Common myeloid progenitor, CD34-positive (primary cell): ENCODE results near the gene ARF1.

Experiments used
- CTCF ChIA-PET: fragments of 350-600 bp; sonication (Branson Sonifier 250); formaldehyde crosslinking; loops from one replicate; lab custom pipeline; 2021; ENCODE audit warnings: antibody characterized with exemption; lab: Charles Lee
- POLR2A ChIA-PET: fragments of 350-600 bp; sonication (Branson Sonifier 250); formaldehyde crosslinking; loops from one replicate; lab custom pipeline; 2021; ENCODE audit warnings: antibody characterized with exemption; lab: Charles Lee
- DNase-seq, 3 donors: peaks; one replicate each; pipeline versions ENCODE4 v3.0.0 to v3.0.0-alpha.2; 2013
- H3K27ac ChIP-seq, 2 experiments: 1 replicate in 1 of 2; 2 replicates in 1 of 2; pipeline ENCODE4 v1.7.0; 2013; ENCODE audit warnings: inconsistent platforms in 2 of 2, low read length in 2 of 2, mild to moderate bottlenecking in 2 of 2, low read depth in 1 of 2, moderate library complexity in 1 of 2; ENCODE audit not compliant: severe bottlenecking in 2 of 2, insufficient read depth in 1 of 2, poor library complexity in 1 of 2
- H3K27me3 ChIP-seq, 5 experiments: replicated peaks in 2 of 5; 1 replicate in 3 of 5; 2 replicates in 2 of 5; pipeline versions ENCODE4 v1.6.1 to v1.7.0; 2013; ENCODE audit warnings: low read length in 4 of 5, mild to moderate bottlenecking in 2 of 5, moderate library complexity in 2 of 5, inconsistent platforms in 1 of 5; ENCODE audit not compliant: insufficient read depth in 5 of 5, control insufficient read depth in 4 of 5
- H3K36me3 ChIP-seq, 4 experiments: 1 replicate in 2 of 4; 2 replicates in 2 of 4; pipeline versions ENCODE4 v1.6.1 to v1.7.0; 2013; ENCODE audit warnings: low read length in 3 of 4, control low read depth in 1 of 4, mild to moderate bottlenecking in 1 of 4; ENCODE audit not compliant: control insufficient read depth in 4 of 4, insufficient read depth in 4 of 4
- H3K4me1 ChIP-seq, 4 experiments: 1 replicate in 3 of 4; 2 replicates in 1 of 4; pipeline versions ENCODE4 v1.6.1 to v1.7.1; 2013; ENCODE audit warnings: low read length in 3 of 4, mild to moderate bottlenecking in 3 of 4, control low read depth in 1 of 4, inconsistent platforms in 1 of 4, moderate library complexity in 1 of 4; ENCODE audit not compliant: control insufficient read depth in 4 of 4, insufficient read depth in 4 of 4; ENCODE audit errors: control extremely low read depth in 1 of 4
- H3K4me3 ChIP-seq, 7 experiments: 1 replicate in 4 of 7; 2 replicates in 3 of 7; pipeline versions ENCODE4 v1.5.1 to v1.7.0; 2013; ENCODE audit warnings: mild to moderate bottlenecking in 7 of 7, low read length in 6 of 7, moderate library complexity in 6 of 7, inconsistent platforms in 2 of 7, low read depth in 2 of 7, control low read depth in 1 of 7; ENCODE audit not compliant: insufficient read depth in 4 of 7, control insufficient read depth in 1 of 7; ENCODE audit errors: extremely low read depth in 1 of 7
- H3K9me3 ChIP-seq, 5 experiments: 1 replicate in 4 of 5; 2 replicates in 1 of 5; pipeline versions ENCODE4 v1.6.1 to v1.7.1; 2013; ENCODE audit warnings: low read length in 4 of 5, mild to moderate bottlenecking in 2 of 5, inconsistent platforms in 1 of 5, low read depth in 1 of 5, moderate library complexity in 1 of 5; ENCODE audit not compliant: control insufficient read depth in 4 of 5, insufficient read depth in 2 of 5; ENCODE audit errors: control extremely low read depth in 1 of 5
- WGBS: methylation state at CpG from one replicate; pipeline ENCODE4 v1.1.5; 2013; ENCODE audit not compliant: insufficient coverage; 5-methylcytosine and 5-hydroxymethylcytosine counted together

ARF1 gene

GRCh38 chr1:228084325-228084724 lies 1.8 kb downstream of the ARF1 start:
- peaks cover 0 to 41% (median 8%) of the 10 kb centered on the region in 4 experiments for H3K36me3 ChIP-seq
- peak in 2 of 3 donors; percentile 68 to 74 for DNase-seq
- CTCF ChIA-PET = interaction anchor here (1.3 to 2.2 kb wide), 3 partner anchors 9 to 22 kb away, joined by 3 to 9 read pairs (median 3); no protein-coding TSS in a partner anchor
- H3K4me1 ChIP-seq = peaks cover 32 to 73% (median 70%) of the 10 kb centered on the region in 4 experiments
- 39% methylated on average over 3 of the region's 3 CpGs for WGBS
- no peaks in the 10 kb centered on the region for H3K27me3 ChIP-seq
- H3K4me3 ChIP-seq = peak overlapping the region in 6 of 7 experiments; percentile 87 to 96 (median 95)
- H3K9me3 ChIP-seq = no peaks in the 10 kb centered on the region
- peak overlapping the region in 1 of 2 experiments; percentile 96 for H3K27ac ChIP-seq
- POLR2A ChIA-PET = interaction anchor here (1.0 kb wide), 2 partner anchors 21 to 81 kb away, joined by 3 read pairs; partner anchors contain the start of gene IBA57

- no peaks in the 10 kb centered on the region for H3K9me3 ChIP-seq
- H3K4me1 ChIP-seq = peaks cover 32 to 78% (median 74%) of the 10 kb centered on the region in 4 experiments
- ChIA-PET CTCF (interaction anchor here (2.2 kb wide), 1 partner anchor 15 kb away, joined by 9 read pairs; no protein-coding TSS in a partner anchor), POLR2A (interaction anchor here (1.0 to 1.1 kb wide), 2 partner anchors 17 to 20 kb away, joined by 3 read pairs; no protein-coding TSS in a partner anchor)
- DNase-seq = no peak
- whole genome bisulfite sequencing = 83% methylated on average over 2 of the region's 5 CpGs
- peak overlapping the region in 6 of 7 experiments; percentile 11 to 96 (median 91) for H3K4me3 ChIP-seq
- peaks cover 0 to 41% (median 8%) of the 10 kb centered on the region in 4 experiments for H3K36me3 ChIP-seq
- H3K27me3 ChIP-seq = no peaks in the 10 kb centered on the region
- H3K27ac ChIP-seq = peak overlapping the region in 1 of 2 experiments; percentile 44
Measured at GRCh38 chr1:228084797-228085196, 2.3 kb downstream of the ARF1 start.

DNA sequence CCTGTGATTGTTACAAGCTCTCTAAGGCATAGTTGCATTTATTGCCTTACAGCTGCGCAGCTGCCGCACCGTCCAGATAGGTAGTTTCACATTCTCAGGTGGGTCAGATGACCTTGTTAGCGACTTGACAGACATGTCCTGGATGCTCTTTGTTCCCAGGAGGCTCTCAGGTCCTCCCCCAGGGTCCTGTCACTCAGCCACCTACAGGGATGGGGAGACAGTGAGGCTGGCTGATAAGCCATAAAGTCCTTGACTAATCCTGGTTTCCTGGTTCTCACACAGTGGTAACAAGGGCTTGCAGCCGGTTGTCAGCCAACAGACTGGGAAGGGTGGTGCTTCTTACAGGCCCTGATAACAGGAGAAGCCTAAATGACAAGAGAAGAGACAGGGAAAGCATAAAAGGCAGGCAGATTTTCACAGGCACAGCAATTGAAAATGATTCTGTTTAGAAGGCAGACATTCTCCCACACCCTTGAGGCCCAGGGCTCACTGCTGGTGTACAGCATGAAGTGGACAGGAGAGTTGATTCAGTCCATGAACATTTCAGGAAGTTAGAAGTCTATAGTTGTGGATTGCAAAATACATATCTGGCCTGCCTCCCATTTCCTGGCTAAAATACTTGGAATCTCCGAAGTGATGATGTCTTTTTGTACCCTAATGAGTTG lies 2.9 kb downstream of the ARF1 start:
- DNase-seq = no peak
- Histone ChIP-seq H3K9me3 (no peaks in the 10 kb centered on the region), H3K4me3 (peak overlapping the region in 4 of 7 experiments; percentile 4 to 96 (median 70)), H3K27ac (peak overlapping the region; percentile 20 to 44), H3K36me3 (peaks cover 0 to 47% (median 9%) of the 10 kb centered on the region in 4 experiments), H3K4me1 (peaks cover 32 to 84% (median 81%) of the 10 kb centered on the region in 4 experiments), H3K27me3 (no peaks in the 10 kb centered on the region)
- ChIA-PET CTCF (interaction anchor here (1.5 to 2.2 kb wide), 2 partner anchors 14 kb away, joined by 3 to 9 read pairs; no protein-coding TSS in a partner anchor), POLR2A (interaction anchor here (1.1 kb wide), 1 partner anchor 17 kb away, joined by 3 read pairs; no protein-coding TSS in a partner anchor)
- 34% methylated on average over 2 of the region's 6 CpGs for WGBS

GRCh38 chr1:228087771-228088251 lies 5.3 kb downstream of the ARF1 start:
- H3K27ac ChIP-seq = peak overlapping the region in 1 of 2 experiments; percentile 56
- POLR2A ChIA-PET = interaction anchor here (0.6 to 1.5 kb wide), 2 partner anchors 12 to 1086 kb away, joined by 3 to 4 read pairs; no protein-coding TSS in a partner anchor

GRCh38 chr1:228088586-228089498 lies 6.3 kb downstream of the ARF1 start:
- peak overlapping the region in 4 of 7 experiments; percentile 20 to 57 (median 38) for H3K4me3 ChIP-seq
- 78% methylated on average over 17 of the region's 21 CpGs for WGBS
- POLR2A ChIA-PET = interaction anchor here (0.6 to 1.5 kb wide), 4 partner anchors 9 to 1087 kb away, joined by 3 to 4 read pairs (median 3); no protein-coding TSS in a partner anchor
- peaks cover 38 to 85% (median 77%) of the 10 kb centered on the region in 4 experiments for H3K4me1 ChIP-seq
- peak overlapping the region in 1 of 2 experiments; percentile 27 for H3K27ac ChIP-seq
- peaks cover 0 to 66% (median 15%) of the 10 kb centered on the region in 4 experiments for H3K36me3 ChIP-seq
- no peaks in the 10 kb centered on the region for H3K27me3 ChIP-seq
- CTCF ChIA-PET = interaction anchor here (1.2 to 2.8 kb wide), 4 partner anchors 9 to 90 kb away, joined by 3 to 10 read pairs (median 4); no protein-coding TSS in a partner anchor
- DNase-seq = peak in 2 of 3 donors; percentile 45 to 47
- peaks cover 0 to 6% (median under 1%) of the 10 kb centered on the region in 5 experiments for H3K9me3 ChIP-seq

More at GRCh38 chr1:228087771-228088251, 5.3 kb downstream of the ARF1 start:
- CTCF ChIA-PET = interaction anchor here (1.1 to 1.4 kb wide), 3 partner anchors 9 to 12 kb away, joined by 3 to 6 read pairs (median 4); no protein-coding TSS in a partner anchor
- DNase-seq = peak; percentile 42 to 86 (median 79)
- no peaks in the 10 kb centered on the region for H3K9me3 ChIP-seq
- peaks cover 38 to 91% (median 82%) of the 10 kb centered on the region in 4 experiments for H3K4me1 ChIP-seq
- H3K4me3 ChIP-seq = peak overlapping the region in 5 of 7 experiments; percentile 5 to 52 (median 47)
- WGBS = 24% methylated on average over 5 of the region's 7 CpGs
- peaks cover 0 to 61% (median 11%) of the 10 kb centered on the region in 4 experiments for H3K36me3 ChIP-seq
- H3K27me3 ChIP-seq = no peaks in the 10 kb centered on the region
